HEK293 (cell line): ENCODE data around the gene UNC119.
A peak's percentile ranks its signal among the peaks of the same experiment; 100 is the strongest.

Experiments
- CTCF ChIA-PET: fragments of 350-600 bp; formaldehyde crosslinking; extraction: SDS; loops from one replicate; lab custom pipeline; 2021; ENCODE audit warnings: antibody characterized with exemption; lab: Yijun Ruan, JAX
- POLR2A ChIA-PET: fragments of 300-600 bp; formaldehyde crosslinking; extraction: SDS; loops from one replicate; lab custom pipeline; 2020; ENCODE audit warnings: antibody characterized with exemption, inconsistent platforms; lab: Yijun Ruan, JAX
- H3K27ac ChIP-seq: fragments of 200-500 bp; sonication (Bioruptor generic); 2 replicates; pipeline ENCODE4 v1.5.1; 2014; ENCODE audit warnings: low read depth, low read length, control low read depth, inconsistent platforms; ENCODE audit errors: extremely low read depth
- H3K36me3 ChIP-seq, 2 experiments: fragments of 200-500 bp in 1 of 2; sonication (Bioruptor generic) in 1 of 2; 1 replicate in 1 of 2; 2 replicates in 1 of 2; pipeline ENCODE4 v1.5.1; 2014 to 2017; ENCODE audit warnings: inconsistent platforms in 2 of 2, low read length in 2 of 2; ENCODE audit not compliant: control insufficient read depth in 2 of 2, insufficient read depth in 1 of 2
- H3K4me1 ChIP-seq: fragments of 200-500 bp; sonication (Bioruptor generic); 2 replicates; pipeline ENCODE4 v1.5.1; 2014; ENCODE audit warnings: mild to moderate bottlenecking, low read length, inconsistent platforms; ENCODE audit not compliant: control insufficient read depth, insufficient read depth
- H3K4me3 ChIP-seq: 2 replicates; pipeline ENCODE4 v1.5.1; 2011; ENCODE audit warnings: low read depth, mild to moderate bottlenecking, control low read depth, low read length, moderate library complexity
- H3K9me3 ChIP-seq: fragments of 200-500 bp; sonication (Bioruptor generic); 2 replicates; pipeline ENCODE4 v1.5.1; 2014; ENCODE audit warnings: low read depth, low read length, inconsistent platforms; ENCODE audit not compliant: control insufficient read depth, insufficient read depth
- HOXC10 ChIP-seq: sonication (generic); formaldehyde crosslinking; IDR thresholded peaks from 2 replicates; pipeline ENCODE4 v1.8.1; 2023; ENCODE audit warnings: mild to moderate bottlenecking, missing genetic modification reagents
- MZF1 ChIP-seq: fragments of 450-650 bp; formaldehyde crosslinking; IDR thresholded peaks from 2 replicates; pipeline ENCODE4 v1.5.1; 2017; ENCODE audit warnings: missing biosample characterization, missing genetic modification characterization, borderline replicate concordance
- PRDM1 ChIP-seq: fragments of 450-650 bp; formaldehyde crosslinking; IDR thresholded peaks from 2 replicates; pipeline ENCODE4; 2016; ENCODE audit warnings: missing biosample characterization, missing genetic modification characterization
- SCRT1 ChIP-seq: fragments of 450-650 bp; formaldehyde crosslinking; IDR thresholded peaks from 2 replicates; pipeline ENCODE4 v1.5.1; 2016; ENCODE audit warnings: missing biosample characterization, missing genetic modification characterization, borderline replicate concordance
- SETDB1 ChIP-seq: IDR thresholded peaks from one replicate; pipeline ENCODE4 v1.6.1; 2017; ENCODE audit warnings: mild to moderate bottlenecking, low read length, moderate library complexity, mixed read lengths; ENCODE audit not compliant: insufficient read length
- SP3 ChIP-seq: fragments of 450-650 bp; formaldehyde crosslinking; IDR thresholded peaks from 2 replicates; pipeline ENCODE4 v1.5.1; 2016; ENCODE audit warnings: missing biosample characterization, missing genetic modification characterization
- ZBTB20 ChIP-seq: fragments of 450-650 bp; formaldehyde crosslinking; IDR thresholded peaks from 2 replicates; pipeline ENCODE4 v1.5.1; 2016; ENCODE audit warnings: missing biosample characterization, missing genetic modification characterization
- ZBTB8A ChIP-seq: fragments of 450-650 bp; formaldehyde crosslinking; IDR thresholded peaks from 2 replicates; pipeline ENCODE4 v1.5.1; 2016; ENCODE audit warnings: missing biosample characterization, missing genetic modification characterization
- ZNF16 ChIP-seq: fragments of 450-650 bp; formaldehyde crosslinking; IDR thresholded peaks from 2 replicates; pipeline ENCODE4 v1.5.1; 2016; ENCODE audit warnings: low read depth, missing biosample characterization, missing genetic modification characterization
- ZNF169 ChIP-seq: fragments of 450-650 bp; formaldehyde crosslinking; IDR thresholded peaks from 2 replicates; pipeline ENCODE4 v1.5.1; 2016; ENCODE audit warnings: missing biosample characterization, missing genetic modification characterization
- ZNF350 ChIP-seq: fragments of 450-650 bp; formaldehyde crosslinking; IDR thresholded peaks from 2 replicates; pipeline ENCODE4 v1.5.0; 2017; ENCODE audit warnings: missing biosample characterization, mild to moderate bottlenecking, missing genetic modification characterization
- ZNF473 ChIP-seq: fragments of 450-650 bp; formaldehyde crosslinking; IDR thresholded peaks from 2 replicates; pipeline ENCODE4 v1.5.1; 2017; ENCODE audit warnings: missing biosample characterization, missing genetic modification characterization
- ZNF48 ChIP-seq: fragments of 450-650 bp; formaldehyde crosslinking; IDR thresholded peaks from 2 replicates; pipeline ENCODE4 v1.5.1; 2016; ENCODE audit warnings: missing biosample characterization, missing genetic modification characterization
- ZNF521 ChIP-seq: fragments of 450-650 bp; formaldehyde crosslinking; IDR thresholded peaks from 2 replicates; pipeline ENCODE4 v1.5.1; 2017; ENCODE audit warnings: missing biosample characterization, mild to moderate bottlenecking, missing genetic modification characterization
- ZNF585B ChIP-seq: fragments of 450-650 bp; formaldehyde crosslinking; IDR thresholded peaks from 2 replicates; pipeline ENCODE4 v1.5.1; 2016; ENCODE audit warnings: missing biosample characterization, missing genetic modification characterization
- ZNF624 ChIP-seq: fragments of 450-650 bp; formaldehyde crosslinking; IDR thresholded peaks from 2 replicates; pipeline ENCODE4 v1.5.1; 2017; ENCODE audit warnings: missing biosample characterization, missing genetic modification characterization
- ZNF626 ChIP-seq: fragments of 450-650 bp; sonication (Bioruptor Pico); formaldehyde crosslinking; IDR thresholded peaks from 2 replicates; pipeline ENCODE4 v1.5.1; 2018; ENCODE audit warnings: missing biosample characterization, missing genetic modification characterization, inconsistent platforms
- ZNF654 ChIP-seq: fragments of 450-650 bp; formaldehyde crosslinking; IDR thresholded peaks from 2 replicates; pipeline ENCODE4 v1.5.1; 2016; ENCODE audit warnings: low read depth, missing biosample characterization, missing genetic modification characterization
- ZNF664 ChIP-seq: fragments of 450-650 bp; formaldehyde crosslinking; IDR thresholded peaks from 2 replicates; pipeline ENCODE4 v1.5.1; 2016; ENCODE audit warnings: missing biosample characterization, missing genetic modification characterization
- ZNF776 ChIP-seq: fragments of 450-650 bp; formaldehyde crosslinking; IDR thresholded peaks from 2 replicates; pipeline ENCODE4 v1.5.0; 2017; ENCODE audit warnings: missing biosample characterization, missing genetic modification characterization, borderline replicate concordance
- ZXDB ChIP-seq: fragments of 450-650 bp; formaldehyde crosslinking; IDR thresholded peaks from 2 replicates; pipeline ENCODE4 v1.5.1; 2016; ENCODE audit warnings: missing biosample characterization, missing genetic modification characterization
- TF ChIP-seq, protein P1 (sequence below): fragments of 450-650 bp; formaldehyde crosslinking; IDR thresholded peaks from 2 replicates; pipeline ENCODE4 v1.5.1; 2016; ENCODE audit warnings: missing biosample characterization, missing genetic modification characterization
- TF ChIP-seq, protein P2 (sequence below): fragments of 450-650 bp; formaldehyde crosslinking; IDR thresholded peaks from 2 replicates; pipeline ENCODE4 v1.5.1; 2016; ENCODE audit warnings: missing biosample characterization, missing genetic modification characterization
- TF ChIP-seq, protein P3 (sequence below): fragments of 450-650 bp; formaldehyde crosslinking; IDR thresholded peaks from 2 replicates; pipeline ENCODE4 v1.5.1; 2017; ENCODE audit warnings: missing biosample characterization, missing genetic modification characterization
- TF ChIP-seq, protein P4 (sequence below): fragments of 450-650 bp; formaldehyde crosslinking; IDR thresholded peaks from 2 replicates; pipeline ENCODE4 v1.5.1; 2016; ENCODE audit warnings: missing biosample characterization, missing genetic modification characterization
- TF ChIP-seq, protein P5 (sequence below): fragments of 450-650 bp; formaldehyde crosslinking; IDR thresholded peaks from 2 replicates; pipeline ENCODE4 v1.5.1; 2016; ENCODE audit warnings: missing biosample characterization, missing genetic modification characterization
- TF ChIP-seq, protein P6 (sequence below): fragments of 450-650 bp; formaldehyde crosslinking; IDR thresholded peaks from 2 replicates; pipeline ENCODE4 v1.5.1; 2016; ENCODE audit warnings: missing biosample characterization, missing genetic modification characterization, borderline replicate concordance

The UNC119 gene

DNA sequence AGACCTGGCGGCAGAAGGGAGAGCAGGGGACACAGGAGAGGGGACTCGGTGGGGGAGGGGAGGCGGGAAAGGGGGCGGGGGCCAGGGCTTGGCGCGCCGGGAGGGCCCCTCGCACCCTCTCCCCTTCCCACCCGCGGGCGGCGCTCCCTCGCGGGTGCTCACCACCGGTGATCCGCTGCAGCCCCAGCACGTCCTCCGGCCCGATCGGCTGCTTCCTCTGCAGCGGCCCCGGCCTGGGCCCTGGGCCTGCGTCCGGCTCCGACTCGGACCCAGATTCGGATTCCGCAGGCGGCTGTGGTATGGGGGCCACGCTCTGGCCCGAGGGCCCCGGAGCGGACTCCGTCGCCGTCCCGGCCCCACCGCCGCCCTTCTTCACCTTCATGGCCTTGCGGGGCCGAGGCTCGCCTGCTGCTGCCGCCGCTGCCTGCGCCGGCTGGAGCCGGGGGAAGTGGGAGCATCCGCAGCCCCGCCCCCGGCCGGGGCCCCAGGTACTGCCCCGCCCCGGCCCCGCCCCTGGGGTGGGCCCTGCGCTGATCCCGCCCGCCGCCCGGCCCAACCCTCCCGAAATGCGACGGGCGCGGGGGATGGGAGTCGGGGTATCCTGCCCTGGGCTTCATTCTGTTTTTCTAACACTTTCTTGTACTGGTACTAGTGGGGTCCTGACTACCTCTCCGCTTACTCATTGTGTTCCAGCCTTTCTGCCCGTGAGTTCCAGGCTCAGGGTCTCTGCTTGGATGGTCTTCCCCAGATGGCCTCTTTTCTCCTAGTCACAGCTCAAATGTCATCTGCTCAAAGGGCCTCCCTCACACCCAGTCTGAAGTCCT lies at the start of gene UNC119:
Gene UNC119, minus strand, starts transcription at position 449 of the 824 bp plus-strand sequence. Its CDS starts 67 bp downstream, at position 382.
- Histone ChIP-seq H3K9me3 (no peaks in the 10 kb centered on the region), H3K4me1 (peaks cover 14% of the 10 kb centered on the region), H3K27ac (peak within 1 kb of the TSS; percentile 83; the same call in 1 of the 2 replicates), H3K4me3 (peak within 1 kb of the TSS; percentile 74), H3K36me3 (peaks cover 36 to 51% of the 10 kb centered on the region in 2 experiments)
- ChIA-PET POLR2A (interaction anchor here (0.7 to 8.9 kb wide), 4 partner anchors 19 to 167 kb away, joined by 3 to 68 read pairs (median 7); partner anchors contain the start of genes BLTP2, PIGS and RPL23A), CTCF (interaction anchor here (1.2 to 6.8 kb wide), 6 partner anchors 12 to 91 kb away, joined by 4 to 46 read pairs (median 11); partner anchors contain the start of genes PIGS and RSKR)
- TF ChIP-seq, protein P1, sequence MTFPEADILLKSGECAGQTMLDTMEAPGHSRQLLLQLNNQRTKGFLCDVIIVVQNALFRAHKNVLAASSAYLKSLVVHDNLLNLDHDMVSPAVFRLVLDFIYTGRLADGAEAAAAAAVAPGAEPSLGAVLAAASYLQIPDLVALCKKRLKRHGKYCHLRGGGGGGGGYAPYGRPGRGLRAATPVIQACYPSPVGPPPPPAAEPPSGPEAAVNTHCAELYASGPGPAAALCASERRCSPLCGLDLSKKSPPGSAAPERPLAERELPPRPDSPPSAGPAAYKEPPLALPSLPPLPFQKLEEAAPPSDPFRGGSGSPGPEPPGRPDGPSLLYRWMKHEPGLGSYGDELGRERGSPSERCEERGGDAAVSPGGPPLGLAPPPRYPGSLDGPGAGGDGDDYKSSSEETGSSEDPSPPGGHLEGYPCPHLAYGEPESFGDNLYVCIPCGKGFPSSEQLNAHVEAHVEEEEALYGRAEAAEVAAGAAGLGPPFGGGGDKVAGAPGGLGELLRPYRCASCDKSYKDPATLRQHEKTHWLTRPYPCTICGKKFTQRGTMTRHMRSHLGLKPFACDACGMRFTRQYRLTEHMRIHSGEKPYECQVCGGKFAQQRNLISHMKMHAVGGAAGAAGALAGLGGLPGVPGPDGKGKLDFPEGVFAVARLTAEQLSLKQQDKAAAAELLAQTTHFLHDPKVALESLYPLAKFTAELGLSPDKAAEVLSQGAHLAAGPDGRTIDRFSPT (tag by site-specific recombination): no peak
- TF ChIP-seq, protein P2, sequence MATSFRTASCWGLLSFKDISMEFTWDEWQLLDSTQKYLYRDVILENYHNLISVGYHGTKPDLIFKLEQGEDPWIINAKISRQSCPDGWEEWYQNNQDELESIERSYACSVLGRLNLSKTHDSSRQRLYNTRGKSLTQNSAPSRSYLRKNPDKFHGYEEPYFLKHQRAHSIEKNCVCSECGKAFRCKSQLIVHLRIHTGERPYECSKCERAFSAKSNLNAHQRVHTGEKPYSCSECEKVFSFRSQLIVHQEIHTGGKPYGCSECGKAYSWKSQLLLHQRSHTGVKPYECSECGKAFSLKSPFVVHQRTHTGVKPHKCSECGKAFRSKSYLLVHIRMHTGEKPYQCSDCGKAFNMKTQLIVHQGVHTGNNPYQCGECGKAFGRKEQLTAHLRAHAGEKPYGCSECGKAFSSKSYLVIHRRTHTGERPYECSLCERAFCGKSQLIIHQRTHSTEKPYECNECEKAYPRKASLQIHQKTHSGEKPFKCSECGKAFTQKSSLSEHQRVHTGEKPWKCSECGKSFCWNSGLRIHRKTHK (tag by site-specific recombination): no peak
- TF ChIP-seq ZXDB (tag by site-specific recombination): no peak
- no peak for TF ChIP-seq ZNF48 (tag by site-specific recombination)
- no peak for TF ChIP-seq ZNF585B (tag by site-specific recombination)
- TF ChIP-seq SCRT1: no peak
- TF ChIP-seq, protein P3, sequence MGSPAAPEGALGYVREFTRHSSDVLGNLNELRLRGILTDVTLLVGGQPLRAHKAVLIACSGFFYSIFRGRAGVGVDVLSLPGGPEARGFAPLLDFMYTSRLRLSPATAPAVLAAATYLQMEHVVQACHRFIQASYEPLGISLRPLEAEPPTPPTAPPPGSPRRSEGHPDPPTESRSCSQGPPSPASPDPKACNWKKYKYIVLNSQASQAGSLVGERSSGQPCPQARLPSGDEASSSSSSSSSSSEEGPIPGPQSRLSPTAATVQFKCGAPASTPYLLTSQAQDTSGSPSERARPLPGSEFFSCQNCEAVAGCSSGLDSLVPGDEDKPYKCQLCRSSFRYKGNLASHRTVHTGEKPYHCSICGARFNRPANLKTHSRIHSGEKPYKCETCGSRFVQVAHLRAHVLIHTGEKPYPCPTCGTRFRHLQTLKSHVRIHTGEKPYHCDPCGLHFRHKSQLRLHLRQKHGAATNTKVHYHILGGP (tag by site-specific recombination): no peak
- TF ChIP-seq ZNF521: no peak
- TF ChIP-seq ZBTB20 (tag by site-specific recombination): peak; percentile 81; the same call in 1 of the 2 replicates
- no peak for TF ChIP-seq ZNF626 (tag by site-specific recombination)
- no peak for TF ChIP-seq MZF1 (tag by site-specific recombination)
- no peak for TF ChIP-seq ZNF473 (tag by site-specific recombination)
- no peak for TF ChIP-seq HOXC10 (CRISPR knock-in tag)
- no peak for TF ChIP-seq ZNF654 (tag by site-specific recombination)
- TF ChIP-seq, protein P4, sequence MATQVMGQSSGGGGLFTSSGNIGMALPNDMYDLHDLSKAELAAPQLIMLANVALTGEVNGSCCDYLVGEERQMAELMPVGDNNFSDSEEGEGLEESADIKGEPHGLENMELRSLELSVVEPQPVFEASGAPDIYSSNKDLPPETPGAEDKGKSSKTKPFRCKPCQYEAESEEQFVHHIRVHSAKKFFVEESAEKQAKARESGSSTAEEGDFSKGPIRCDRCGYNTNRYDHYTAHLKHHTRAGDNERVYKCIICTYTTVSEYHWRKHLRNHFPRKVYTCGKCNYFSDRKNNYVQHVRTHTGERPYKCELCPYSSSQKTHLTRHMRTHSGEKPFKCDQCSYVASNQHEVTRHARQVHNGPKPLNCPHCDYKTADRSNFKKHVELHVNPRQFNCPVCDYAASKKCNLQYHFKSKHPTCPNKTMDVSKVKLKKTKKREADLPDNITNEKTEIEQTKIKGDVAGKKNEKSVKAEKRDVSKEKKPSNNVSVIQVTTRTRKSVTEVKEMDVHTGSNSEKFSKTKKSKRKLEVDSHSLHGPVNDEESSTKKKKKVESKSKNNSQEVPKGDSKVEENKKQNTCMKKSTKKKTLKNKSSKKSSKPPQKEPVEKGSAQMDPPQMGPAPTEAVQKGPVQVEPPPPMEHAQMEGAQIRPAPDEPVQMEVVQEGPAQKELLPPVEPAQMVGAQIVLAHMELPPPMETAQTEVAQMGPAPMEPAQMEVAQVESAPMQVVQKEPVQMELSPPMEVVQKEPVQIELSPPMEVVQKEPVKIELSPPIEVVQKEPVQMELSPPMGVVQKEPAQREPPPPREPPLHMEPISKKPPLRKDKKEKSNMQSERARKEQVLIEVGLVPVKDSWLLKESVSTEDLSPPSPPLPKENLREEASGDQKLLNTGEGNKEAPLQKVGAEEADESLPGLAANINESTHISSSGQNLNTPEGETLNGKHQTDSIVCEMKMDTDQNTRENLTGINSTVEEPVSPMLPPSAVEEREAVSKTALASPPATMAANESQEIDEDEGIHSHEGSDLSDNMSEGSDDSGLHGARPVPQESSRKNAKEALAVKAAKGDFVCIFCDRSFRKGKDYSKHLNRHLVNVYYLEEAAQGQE (tag by site-specific recombination): no peak
- TF ChIP-seq ZNF16: no peak
- TF ChIP-seq, protein P5, sequence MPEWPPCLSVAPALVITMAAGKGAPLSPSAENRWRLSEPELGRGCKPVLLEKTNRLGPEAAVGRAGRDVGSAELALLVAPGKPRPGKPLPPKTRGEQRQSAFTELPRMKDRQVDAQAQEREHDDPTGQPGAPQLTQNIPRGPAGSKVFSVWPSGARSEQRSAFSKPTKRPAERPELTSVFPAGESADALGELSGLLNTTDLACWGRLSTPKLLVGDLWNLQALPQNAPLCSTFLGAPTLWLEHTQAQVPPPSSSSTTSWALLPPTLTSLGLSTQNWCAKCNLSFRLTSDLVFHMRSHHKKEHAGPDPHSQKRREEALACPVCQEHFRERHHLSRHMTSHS (tag by site-specific recombination): no peak
- no peak for TF ChIP-seq PRDM1 (tag by site-specific recombination)
- no peak for TF ChIP-seq ZNF624 (tag by site-specific recombination)
- TF ChIP-seq SP3 (tag by site-specific recombination): peak; percentile 84
- TF ChIP-seq ZBTB8A (tag by site-specific recombination): no peak
- TF ChIP-seq ZNF169 (tag by site-specific recombination): no peak
- no peak for TF ChIP-seq ZNF664
- no peak for TF ChIP-seq ZNF350 (tag by site-specific recombination)
- TF ChIP-seq, protein P6, sequence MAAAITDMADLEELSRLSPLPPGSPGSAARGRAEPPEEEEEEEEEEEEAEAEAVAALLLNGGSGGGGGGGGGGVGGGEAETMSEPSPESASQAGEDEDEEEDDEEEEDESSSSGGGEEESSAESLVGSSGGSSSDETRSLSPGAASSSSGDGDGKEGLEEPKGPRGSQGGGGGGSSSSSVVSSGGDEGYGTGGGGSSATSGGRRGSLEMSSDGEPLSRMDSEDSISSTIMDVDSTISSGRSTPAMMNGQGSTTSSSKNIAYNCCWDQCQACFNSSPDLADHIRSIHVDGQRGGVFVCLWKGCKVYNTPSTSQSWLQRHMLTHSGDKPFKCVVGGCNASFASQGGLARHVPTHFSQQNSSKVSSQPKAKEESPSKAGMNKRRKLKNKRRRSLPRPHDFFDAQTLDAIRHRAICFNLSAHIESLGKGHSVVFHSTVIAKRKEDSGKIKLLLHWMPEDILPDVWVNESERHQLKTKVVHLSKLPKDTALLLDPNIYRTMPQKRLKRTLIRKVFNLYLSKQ (tag by site-specific recombination): no peak
- TF ChIP-seq ZNF776 (tag by site-specific recombination): no peak
- no peak for TF ChIP-seq SETDB1
